CD4-positive, CD25-positive, alpha-beta regulatory T cell (primary cell): Measurements from ENCODE around the gene NFATC2. TPM values are rescaled to one million over a fixed set of nuclear protein-coding genes. Genes with fewer than 3 reads are reported as not detected.

ENCODE experiments used
- ATAC-seq, 2 donors: fragments of 150-1000 bp; cut with Tn5 transposase; one replicate each; pipeline ENCODE4 v1.10.0; 2021; ENCODE audit warnings: low read depth in 2 of 2, moderate number of reproducible peaks in 2 of 2, moderate library complexity in 1 of 2
- DNase-seq, 3 donors: peaks; one replicate each; pipeline versions ENCODE4 v3.0.0 to v3.0.0-alpha.2; 2012 to 2022; ENCODE audit warnings: mixed read lengths in 1 of 3
- H3K27ac ChIP-seq: one replicate; pipeline ENCODE4 v1.7.0; 2013; ENCODE audit warnings: mild to moderate bottlenecking, low read length; ENCODE audit not compliant: insufficient read depth, poor library complexity, severe bottlenecking
- H3K27me3 ChIP-seq: one replicate; pipeline ENCODE4 v1.7.0; 2013; ENCODE audit warnings: low read length; ENCODE audit not compliant: control insufficient read depth, insufficient read depth
- H3K36me3 ChIP-seq: one replicate; pipeline ENCODE4 v1.7.0; 2013; ENCODE audit warnings: mild to moderate bottlenecking, low read length, moderate library complexity; ENCODE audit not compliant: control insufficient read depth, insufficient read depth
- H3K4me1 ChIP-seq: 2 replicates; pipeline ENCODE4 v1.7.0; 2013; ENCODE audit warnings: mild to moderate bottlenecking, low read length; ENCODE audit not compliant: insufficient read depth, control insufficient read depth, poor library complexity, severe bottlenecking
- H3K4me3 ChIP-seq: one replicate; pipeline ENCODE4 v1.7.0; 2013; ENCODE audit warnings: low read depth, mild to moderate bottlenecking, low read length, moderate library complexity
- H3K9me3 ChIP-seq, 2 experiments: 1 replicate in 1 of 2; 2 replicates in 1 of 2; pipeline ENCODE4 v1.7.0; 2013; ENCODE audit warnings: low read length in 2 of 2, mild to moderate bottlenecking in 1 of 2, moderate library complexity in 1 of 2; ENCODE audit not compliant: control insufficient read depth in 2 of 2
- H3K27ac Mint-ChIP-seq, 3 donors: one replicate each; pipeline ENCODE4 v1.8.0; 2020 to 2022; ENCODE audit warnings: mild to moderate bottlenecking in 3 of 3, mixed read lengths in 3 of 3, moderate library complexity in 2 of 3
- H3K27me3 Mint-ChIP-seq: one replicate; pipeline ENCODE4 v1.8.0; 2022; ENCODE audit warnings: mild to moderate bottlenecking, mixed read lengths
- H3K36me3 Mint-ChIP-seq: one replicate; pipeline ENCODE4 v1.8.0; 2020; ENCODE audit warnings: mixed read lengths
- H3K4me1 Mint-ChIP-seq, 4 donors: one replicate each; pipeline ENCODE4 v1.8.0; 2020 to 2022; ENCODE audit warnings: mixed read lengths in 4 of 4, mild to moderate bottlenecking in 1 of 4
- H3K4me3 Mint-ChIP-seq, 4 donors: one replicate each; pipeline ENCODE4 v1.8.0; 2020 to 2022; ENCODE audit warnings: mild to moderate bottlenecking in 4 of 4, mixed read lengths in 4 of 4, moderate library complexity in 3 of 4
- H3K9me3 Mint-ChIP-seq, 7 donors: one replicate each; pipeline ENCODE4 v1.8.0; 2020 to 2022; ENCODE audit warnings: mixed read lengths in 7 of 7, mild to moderate bottlenecking in 3 of 7, moderate library complexity in 2 of 7
- polyA plus RNA-seq, 4 donors: library from polyadenylated mRNA; unstranded; fragments of 300-500 nt; fragmentation: Illumina TruSeq; gene quantifications; one replicate each; pipeline ENCODE4 v1.2.3, GENCODE V29; 2021
- total RNA-seq: library from RNA; stranded (reverse); gene quantifications from one replicate; pipeline ENCODE4 v1.2.3, GENCODE V29; 2022

Gene NFATC2
- total and polyA plus RNA-seq, 5 donors from 2014 or later: 11.0 to 56.8 (median 14.2) TPM

DNA sequence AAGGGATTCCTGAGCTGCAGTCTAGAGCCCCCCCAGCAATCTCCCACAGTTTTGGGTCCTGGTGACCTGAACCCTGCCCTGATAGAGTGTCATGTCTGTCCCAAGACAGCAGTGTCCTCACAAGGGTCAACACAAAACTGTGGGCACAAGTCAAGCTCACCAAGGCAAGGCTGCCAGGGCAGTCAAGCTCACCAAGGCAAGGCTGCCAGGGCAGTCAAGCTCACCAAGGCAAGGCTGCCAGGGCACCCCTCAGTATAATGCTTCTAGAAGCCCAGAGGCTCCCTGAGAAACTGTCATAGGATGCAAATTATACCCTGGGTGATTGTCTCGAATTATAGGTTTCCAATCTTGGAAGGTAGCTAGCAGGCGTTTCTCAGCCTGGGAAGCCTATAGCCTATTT is 108.5 kb downstream of the NFATC2 start:
- peaks cover 63% of the 10 kb centered on the region for H3K36me3 Mint-ChIP-seq
- H3K9me3 ChIP-seq: no peaks in the 10 kb centered on the region
- H3K36me3 ChIP-seq: peaks cover 83% of the 10 kb centered on the region
- no peaks in the 10 kb centered on the region for H3K27me3 ChIP-seq
- no peaks in the 10 kb centered on the region for H3K4me1 ChIP-seq
- no peaks in the 10 kb centered on the region for H3K27me3 Mint-ChIP-seq
- no peak overlapping the region for H3K4me3 Mint-ChIP-seq
- no peak overlapping the region for H3K27ac ChIP-seq
- H3K4me1 Mint-ChIP-seq: peaks cover 0 to 23% (median 18%) of the 10 kb centered on the region in 4 donors
- no peaks in the 10 kb centered on the region for H3K9me3 Mint-ChIP-seq
- H3K27ac Mint-ChIP-seq: no peak overlapping the region
- H3K4me3 ChIP-seq: no peak overlapping the region
- no peak for ATAC-seq
- DNase-seq: no peak

DNA sequence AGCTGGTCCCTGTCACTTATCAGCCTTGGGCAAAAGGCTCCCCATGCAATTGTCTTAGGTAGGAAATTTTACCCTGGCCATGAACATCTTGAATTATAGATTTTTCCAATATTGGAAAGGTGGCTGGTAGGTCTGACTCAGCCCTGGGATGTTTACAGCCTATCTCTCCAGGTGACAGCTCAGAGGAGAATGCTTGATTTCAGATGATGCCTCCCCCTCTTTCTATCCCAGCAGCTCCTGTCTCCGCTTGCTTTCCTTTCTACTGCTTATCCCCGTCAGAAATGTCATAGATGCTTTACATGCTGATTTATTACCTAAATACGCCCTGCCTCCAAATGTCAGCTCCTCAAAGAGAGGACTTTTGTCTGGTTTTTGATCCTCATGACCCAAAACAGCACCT is 109.6 kb downstream of the NFATC2 start:
- Histone ChIP-seq H3K36me3 (peaks cover 84% of the 10 kb centered on the region), H3K4me3 (no peak overlapping the region), H3K4me1 (no peaks in the 10 kb centered on the region), H3K9me3 (no peaks in the 10 kb centered on the region), H3K27me3 (no peaks in the 10 kb centered on the region), H3K27ac (no peak overlapping the region)
- DNase-seq (no peak), ATAC-seq (no peak)
- Mint-ChIP-seq H3K36me3 (peaks cover 56% of the 10 kb centered on the region), H3K27ac (peak overlapping the region in 2 of 3 donors; percentile 62 to 77), H3K9me3 (no peaks in the 10 kb centered on the region), H3K4me3 (no peak overlapping the region), H3K27me3 (no peaks in the 10 kb centered on the region), H3K4me1 (peaks cover 0 to 20% (median 15%) of the 10 kb centered on the region in 4 donors)

- Histone ChIP-seq H3K27me3 (no peaks in the 10 kb centered on the region), H3K27ac (no peak overlapping the region), H3K36me3 (peaks cover 86% of the 10 kb centered on the region), H3K4me3 (no peak overlapping the region), H3K9me3 (no peaks in the 10 kb centered on the region), H3K4me1 (no peaks in the 10 kb centered on the region)
- DNase-seq (no peak), ATAC-seq (no peak)
- no peak overlapping the region for H3K4me3 Mint-ChIP-seq
- H3K4me1 Mint-ChIP-seq: peaks cover 4 to 20% (median 16%) of the 10 kb centered on the region in 4 donors
- H3K9me3 Mint-ChIP-seq: no peaks in the 10 kb centered on the region
- H3K36me3 Mint-ChIP-seq: peaks cover 53% of the 10 kb centered on the region
- no peaks in the 10 kb centered on the region for H3K27me3 Mint-ChIP-seq
- peak overlapping the region in 1 of 3 donors; percentile 62 for H3K27ac Mint-ChIP-seq
These were observed 110.2 kb downstream of the NFATC2 start for GRCh38 chr20:51432251-51432784.

- no peak for DNase-seq
- no peak overlapping the region for H3K4me3 Mint-ChIP-seq
- ATAC-seq: no peak
These were observed 111.2 kb downstream of the NFATC2 start for GRCh38 chr20:51431321-51431720.

GRCh38 chr20:51430198-51430950 is 112.1 kb downstream of the NFATC2 start:
- H3K27me3 Mint-ChIP-seq: no peaks in the 10 kb centered on the region
- Histone ChIP-seq H3K9me3 (no peaks in the 10 kb centered on the region), H3K4me1 (peaks cover 14% of the 10 kb centered on the region), H3K27me3 (no peaks in the 10 kb centered on the region), H3K27ac (no peak overlapping the region), H3K4me3 (no peak overlapping the region), H3K36me3 (peaks cover 78% of the 10 kb centered on the region)
- no peaks in the 10 kb centered on the region for H3K9me3 Mint-ChIP-seq
- H3K4me3 Mint-ChIP-seq: no peak overlapping the region
- ATAC-seq (no peak), DNase-seq (no peak)
- peaks cover 50% of the 10 kb centered on the region for H3K36me3 Mint-ChIP-seq
- H3K4me1 Mint-ChIP-seq: peaks cover 5 to 32% (median 25%) of the 10 kb centered on the region in 4 donors
- H3K27ac Mint-ChIP-seq: peak overlapping the region in 1 of 3 donors; percentile 73

More at GRCh38 chr20:51431321-51431720, 111.2 kb downstream of the NFATC2 start:
- no peaks in the 10 kb centered on the region for H3K27me3 ChIP-seq
- H3K4me1 Mint-ChIP-seq: peaks cover 5 to 25% (median 22%) of the 10 kb centered on the region in 4 donors
- H3K27ac ChIP-seq: no peak overlapping the region
- peaks cover 53% of the 10 kb centered on the region for H3K36me3 Mint-ChIP-seq
- no peaks in the 10 kb centered on the region for H3K27me3 Mint-ChIP-seq
- H3K9me3 ChIP-seq: no peaks in the 10 kb centered on the region
- H3K27ac Mint-ChIP-seq: peak overlapping the region; percentile 76 to 83 (median 76)
- H3K9me3 Mint-ChIP-seq: no peaks in the 10 kb centered on the region
- H3K4me1 ChIP-seq: peaks cover 5% of the 10 kb centered on the region
- no peak overlapping the region for H3K4me3 ChIP-seq
- peaks cover 84% of the 10 kb centered on the region for H3K36me3 ChIP-seq

DNA sequence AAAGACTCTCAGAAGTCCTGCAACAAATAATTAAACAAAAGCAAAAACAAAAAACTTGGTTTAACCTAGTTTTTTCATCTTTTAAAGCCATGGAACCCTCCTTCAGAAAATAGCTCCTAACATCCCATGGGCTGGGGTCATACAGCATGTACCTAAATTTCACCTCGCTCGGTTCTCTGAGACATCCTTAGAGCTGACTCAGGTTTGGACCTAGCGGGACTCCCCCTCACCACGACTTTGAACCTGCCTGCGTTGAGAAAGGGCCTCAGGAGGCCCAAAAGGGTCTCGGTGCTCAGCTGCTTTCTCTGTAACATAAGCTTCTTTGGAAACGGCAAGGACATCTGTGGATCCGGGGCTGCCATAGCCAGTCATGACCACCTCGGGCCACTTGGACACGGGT is 112.8 kb downstream of the NFATC2 start:
- Mint-ChIP-seq H3K27ac (peak overlapping the region in 1 of 3 donors; percentile 73), H3K4me1 (peaks cover 9 to 36% (median 29%) of the 10 kb centered on the region in 4 donors), H3K9me3 (no peaks in the 10 kb centered on the region), H3K36me3 (peaks cover 46% of the 10 kb centered on the region), H3K27me3 (no peaks in the 10 kb centered on the region), H3K4me3 (no peak overlapping the region)
- peaks cover 72% of the 10 kb centered on the region for H3K36me3 ChIP-seq
- DNase-seq (no peak), ATAC-seq (no peak)
- H3K27me3 ChIP-seq: no peaks in the 10 kb centered on the region
- H3K4me1 ChIP-seq: peaks cover 20% of the 10 kb centered on the region
- H3K27ac ChIP-seq: no peak overlapping the region
- H3K9me3 ChIP-seq: no peaks in the 10 kb centered on the region
- no peak overlapping the region for H3K4me3 ChIP-seq

DNA sequence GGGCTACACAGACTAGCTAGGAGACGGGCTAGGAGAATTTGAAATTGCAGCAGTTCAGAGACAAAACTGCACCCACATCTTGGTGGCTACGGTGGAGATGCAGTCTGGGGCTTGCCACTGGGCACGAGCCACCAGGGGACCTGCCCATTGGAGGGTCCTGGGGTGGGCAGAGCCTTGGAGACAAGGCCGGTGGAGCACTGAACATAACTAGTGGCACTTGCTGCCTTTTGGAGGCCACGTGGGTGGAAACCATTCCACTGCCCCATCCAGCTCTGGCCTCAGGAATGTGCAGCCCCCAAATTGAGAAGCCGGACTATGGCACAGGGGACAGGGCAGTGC is 113.4 kb downstream of the NFATC2 start:
- H3K27me3 Mint-ChIP-seq: no peaks in the 10 kb centered on the region
- no peaks in the 10 kb centered on the region for H3K9me3 Mint-ChIP-seq
- Histone ChIP-seq H3K27me3 (no peaks in the 10 kb centered on the region), H3K4me1 (peaks cover 26% of the 10 kb centered on the region), H3K9me3 (no peaks in the 10 kb centered on the region), H3K27ac (no peak overlapping the region), H3K36me3 (peaks cover 66% of the 10 kb centered on the region), H3K4me3 (no peak overlapping the region)
- DNase-seq: no peak
- no peak overlapping the region for H3K4me3 Mint-ChIP-seq
- H3K27ac Mint-ChIP-seq: peak overlapping the region in 1 of 3 donors; percentile 84
- ATAC-seq: no peak
- H3K36me3 Mint-ChIP-seq: peaks cover 44% of the 10 kb centered on the region
- peaks cover 14 to 42% (median 33%) of the 10 kb centered on the region in 4 donors for H3K4me1 Mint-ChIP-seq
